ENCODE data around the gene NR2C1. TPM values are rescaled to one million over a fixed set of nuclear protein-coding genes. Genes with fewer than 3 reads are reported as not detected.

Gene NR2C1
- total and polyA plus RNA-seq, 9 of the 15 experiments (the other 6 are each of a cell fraction or from before 2014, with no cell fraction given): 8.5 to 42.4 (median 35.6) TPM

DNA sequence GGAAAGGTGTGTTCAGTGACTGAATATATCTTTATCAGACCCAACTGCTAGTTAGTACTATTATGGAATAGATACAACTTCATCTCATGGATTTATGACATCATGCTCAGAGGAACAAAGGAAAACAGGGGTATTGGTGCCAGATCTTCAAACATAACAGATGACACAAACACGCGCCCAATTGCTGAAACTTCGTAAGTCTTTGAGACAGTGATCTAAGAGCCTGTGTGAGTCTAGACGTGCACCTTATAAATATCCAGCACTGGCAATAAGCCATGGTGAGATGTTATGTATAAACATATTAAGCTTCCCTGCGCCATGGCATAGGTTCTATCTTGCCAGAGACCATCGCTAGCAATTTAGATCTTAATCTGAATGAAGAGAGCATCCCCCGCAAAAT is 42.2 kb upstream of the NR2C1 start:
- no TSS peak for BruUV-seq (replicated peaks)
- no peak overlapping the region for H3K4me2 ChIP-seq (ENCODE audit: insufficient read depth, low read length)
- H3K9ac ChIP-seq (ENCODE audit: insufficient read depth in 1 of 2, low read depth in 2 of 2, low read length in 2 of 2): no peak overlapping the region
- H2AFZ ChIP-seq (ENCODE audit: low read depth, low read length): no peak overlapping the region
- H3K9me1 ChIP-seq (ENCODE audit: control insufficient read depth, insufficient read depth, low read length): no peaks in the 10 kb centered on the region
- H3K4me3 ChIP-seq: no peak overlapping the region
- POLR2A ChIA-PET: no interaction called here
- DNase-seq (ENCODE audit: extremely low read depth in 1 of 4, low spot score in 3 of 4): no peak
- CTCF ChIA-PET (ENCODE audit: low intra/inter-chr PET ratio): interaction anchor here (2.2 to 2.6 kb wide), 2 partner anchors 101 to 419 kb away, joined by 25 to 32 read pairs; partner anchors contain the start of genes FGD6 and VEZT
- in situ Hi-C loops (cut with MboI): loop anchor here (5.0 kb wide), 1 partner anchor 417 kb away; no protein-coding TSS in a partner anchor
- no peaks in the 10 kb centered on the region for H3K79me2 ChIP-seq (ENCODE audit: control insufficient read depth, insufficient read depth, low read length)
- no peaks in the 10 kb centered on the region; a peak in 1 of 5 replicates for H3K4me1 ChIP-seq (replicated peaks in 1 of 2; ENCODE audit: control insufficient read depth in 2 of 2, insufficient read depth in 2 of 2, low read length in 2 of 2)
- no peak for ATAC-seq
- intact Hi-C loops (cut with micrococcal nuclease): no loop called here
- TF ChIP-seq ZNF133 (CRISPR knock-in tag; IDR thresholded peaks at IDR 0.05) (no peak), SIN3A (IDR thresholded peaks at IDR 0.05; ENCODE audit: borderline replicate concordance in 2 of 2, control insufficient read depth in 1 of 2, low read depth in 2 of 2, low read length in 2 of 2) (no peak), NR3C1 (CRISPR knock-in tag; IDR thresholded peaks at IDR 0.05) (no peak), ZNF197 (CRISPR knock-in tag; IDR thresholded peaks at IDR 0.05; ENCODE audit: low read depth) (no peak), ZFP1 (CRISPR knock-in tag; IDR thresholded peaks at IDR 0.05) (no peak), TAF7 (tag; IDR thresholded peaks at IDR 0.05) (no peak), OTX1 (CRISPR knock-in tag; IDR thresholded peaks at IDR 0.05) (no peak), MBD2 (IDR thresholded peaks at IDR 0.05; ENCODE audit: borderline replicate concordance, low read depth) (no peak), HNRNPLL (IDR thresholded peaks at IDR 0.05; ENCODE audit: low read depth, low read length, poor library complexity, severe bottlenecking) (no peak), BRF1 (IDR thresholded peaks at IDR 0.05; ENCODE audit: borderline replicate concordance, extremely low read depth, insufficient read length) (no peak), U2AF1 (optimal IDR thresholded peaks at IDR 0.05; ENCODE audit: low read depth, low read length) (no peak), TBP (optimal IDR thresholded peaks at IDR 0.05; ENCODE audit: low read depth, low read length) (no peak), ZNF146 (CRISPR knock-in tag; IDR thresholded peaks at IDR 0.05; ENCODE audit: unreplicated experiment) (no peak), RBM39 (optimal IDR thresholded peaks at IDR 0.05; ENCODE audit: low read depth, low read length) (no peak)
- H3K27ac ChIP-seq (ENCODE audit: extremely low read depth, low read depth, low read length): no peak overlapping the region
- no peaks in the 10 kb centered on the region for H3K27me3 ChIP-seq (ENCODE audit: control insufficient read depth in 2 of 2, insufficient read depth in 2 of 2, low read length in 2 of 2)
- no peaks in the 10 kb centered on the region for H3K9me3 ChIP-seq (replicated peaks; ENCODE audit: control insufficient read depth, insufficient read depth, low read depth, low read length)
- no peaks in the 10 kb centered on the region for H4K20me1 ChIP-seq (replicated peaks; ENCODE audit: control insufficient read depth, insufficient read depth, low read length)
- FAIRE-seq: no peak
- peaks cover 5% of the 10 kb centered on the region; the same call in 1 of the 3 replicates for H3K36me3 ChIP-seq (ENCODE audit: control insufficient read depth, insufficient read depth, low read length)
- 74% methylated on average over 7 of the region's 7 CpGs for WGBS (ENCODE audit: insufficient coverage, low coverage, missing lambda C conversion rate)

All from K562 (cell line).